HEK293 (cell line): ENCODE data around the gene NOC4L.

Experiments
- CTCF ChIA-PET: fragments of 350-600 bp; formaldehyde crosslinking; extraction: SDS; loops from one replicate; lab custom pipeline; 2021; ENCODE audit warnings: antibody characterized with exemption; lab: Yijun Ruan, JAX
- POLR2A ChIA-PET: fragments of 300-600 bp; formaldehyde crosslinking; extraction: SDS; loops from one replicate; lab custom pipeline; 2020; ENCODE audit warnings: antibody characterized with exemption, inconsistent platforms; lab: Yijun Ruan, JAX
- H3K27ac ChIP-seq: fragments of 200-500 bp; sonication (Bioruptor generic); 2 replicates; pipeline ENCODE4 v1.5.1; 2014; ENCODE audit warnings: low read depth, low read length, control low read depth, inconsistent platforms; ENCODE audit errors: extremely low read depth
- H3K36me3 ChIP-seq, 2 experiments: fragments of 200-500 bp in 1 of 2; sonication (Bioruptor generic) in 1 of 2; 1 replicate in 1 of 2; 2 replicates in 1 of 2; pipeline ENCODE4 v1.5.1; 2014 to 2017; ENCODE audit warnings: inconsistent platforms in 2 of 2, low read length in 2 of 2; ENCODE audit not compliant: control insufficient read depth in 2 of 2, insufficient read depth in 1 of 2
- H3K4me1 ChIP-seq: fragments of 200-500 bp; sonication (Bioruptor generic); 2 replicates; pipeline ENCODE4 v1.5.1; 2014; ENCODE audit warnings: mild to moderate bottlenecking, low read length, inconsistent platforms; ENCODE audit not compliant: control insufficient read depth, insufficient read depth
- H3K4me3 ChIP-seq: 2 replicates; pipeline ENCODE4 v1.5.1; 2011; ENCODE audit warnings: low read depth, mild to moderate bottlenecking, control low read depth, low read length, moderate library complexity
- H3K9me3 ChIP-seq: fragments of 200-500 bp; sonication (Bioruptor generic); 2 replicates; pipeline ENCODE4 v1.5.1; 2014; ENCODE audit warnings: low read depth, low read length, inconsistent platforms; ENCODE audit not compliant: control insufficient read depth, insufficient read depth
- EGR2 ChIP-seq: fragments of 450-650 bp; formaldehyde crosslinking; IDR thresholded peaks from 2 replicates; pipeline ENCODE4 v1.5.1; 2016; ENCODE audit warnings: low read depth, missing biosample characterization, missing genetic modification characterization
- KLF16 ChIP-seq: fragments of 450-650 bp; formaldehyde crosslinking; IDR thresholded peaks from 2 replicates; pipeline ENCODE4 v1.5.1; 2017; ENCODE audit warnings: missing biosample characterization, missing genetic modification characterization
- REPIN1 ChIP-seq: fragments of 450-650 bp; formaldehyde crosslinking; IDR thresholded peaks from 2 replicates; pipeline ENCODE4 v1.5.1; 2017; ENCODE audit warnings: missing biosample characterization, missing genetic modification characterization, low read depth
- SETDB1 ChIP-seq: IDR thresholded peaks from one replicate; pipeline ENCODE4 v1.6.1; 2017; ENCODE audit warnings: mild to moderate bottlenecking, low read length, moderate library complexity, mixed read lengths; ENCODE audit not compliant: insufficient read length
- ZFHX2 ChIP-seq: fragments of 450-650 bp; formaldehyde crosslinking; conservative IDR thresholded peaks from 2 replicates; pipeline ENCODE4 v1.5.1; 2016; ENCODE audit warnings: missing biosample characterization, missing genetic modification characterization
- ZFP69B ChIP-seq: fragments of 450-650 bp; formaldehyde crosslinking; IDR thresholded peaks from 2 replicates; pipeline ENCODE4 v1.5.1; 2016; ENCODE audit warnings: missing biosample characterization, missing genetic modification characterization
- ZNF132 ChIP-seq: fragments of 450-650 bp; formaldehyde crosslinking; IDR thresholded peaks from 2 replicates; pipeline ENCODE4 v1.5.1; 2017; ENCODE audit warnings: missing biosample characterization, missing genetic modification characterization, borderline replicate concordance
- ZNF214 ChIP-seq: fragments of 450-650 bp; formaldehyde crosslinking; IDR thresholded peaks from 2 replicates; pipeline ENCODE4 v1.5.1; 2017; ENCODE audit warnings: missing biosample characterization, mild to moderate bottlenecking, missing genetic modification characterization, borderline replicate concordance
- ZNF24 ChIP-seq: fragments of 450-650 bp; formaldehyde crosslinking; IDR thresholded peaks from 2 replicates; pipeline ENCODE4 v1.5.1; 2016; ENCODE audit warnings: missing biosample characterization, missing genetic modification characterization
- ZNF366 ChIP-seq: fragments of 450-650 bp; formaldehyde crosslinking; conservative IDR thresholded peaks from 2 replicates; pipeline ENCODE4 v1.5.1; 2016; ENCODE audit warnings: missing biosample characterization, missing genetic modification characterization
- ZNF544 ChIP-seq: fragments of 450-650 bp; formaldehyde crosslinking; IDR thresholded peaks from 2 replicates; pipeline ENCODE4 v1.5.0; 2017; ENCODE audit warnings: missing biosample characterization, missing genetic modification characterization
- ZNF558 ChIP-seq: fragments of 450-650 bp; formaldehyde crosslinking; IDR thresholded peaks from 2 replicates; pipeline ENCODE4 v1.5.1; 2016; ENCODE audit warnings: missing biosample characterization, missing genetic modification characterization
- ZNF843 ChIP-seq: fragments of 450-650 bp; formaldehyde crosslinking; IDR thresholded peaks from 2 replicates; pipeline ENCODE4 v1.5.1; 2016; ENCODE audit warnings: missing biosample characterization, missing genetic modification characterization
- ZSCAN30 ChIP-seq: fragments of 450-650 bp; IDR thresholded peaks from 2 replicates; pipeline ENCODE4 v1.5.1; 2018; ENCODE audit warnings: missing biosample characterization, mild to moderate bottlenecking, missing genetic modification characterization, moderate library complexity
- TF ChIP-seq, protein P1 (sequence below): fragments of 450-650 bp; formaldehyde crosslinking; IDR thresholded peaks from 2 replicates; pipeline ENCODE4 v1.5.1; 2017; ENCODE audit warnings: missing biosample characterization, missing genetic modification characterization
- TF ChIP-seq, protein P2 (sequence below): fragments of 450-650 bp; formaldehyde crosslinking; IDR thresholded peaks from 2 replicates; pipeline ENCODE4 v1.5.1; 2016; ENCODE audit warnings: missing biosample characterization, missing genetic modification characterization
- TF ChIP-seq, protein P3 (sequence below): fragments of 450-650 bp; formaldehyde crosslinking; IDR thresholded peaks from 2 replicates; pipeline ENCODE4 v1.5.1; 2016; ENCODE audit warnings: missing biosample characterization, missing genetic modification characterization

NOC4L gene

DNA sequence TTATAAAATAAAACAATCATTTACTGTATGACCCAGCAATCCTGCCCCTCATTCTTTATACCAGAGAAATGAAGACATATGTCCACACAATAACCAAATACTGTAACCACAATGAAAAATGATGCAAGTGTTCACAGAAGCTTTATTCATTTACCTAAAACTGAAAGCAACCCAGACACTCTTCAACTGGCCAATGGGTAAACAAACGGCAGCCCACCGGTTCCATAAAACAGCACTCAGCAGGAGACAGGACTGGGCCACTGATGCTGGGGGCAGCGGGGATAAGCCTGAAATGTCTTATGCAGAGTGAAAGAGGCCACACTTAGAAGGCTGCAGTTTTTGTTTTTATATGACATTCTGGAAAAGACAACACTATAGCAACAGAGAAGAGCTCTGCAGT lies 15.2 kb upstream of the NOC4L start:
- POLR2A ChIA-PET = no interaction called here
- H3K36me3 ChIP-seq = peaks cover 11 to 53% of the 10 kb centered on the region in 2 experiments
- CTCF ChIA-PET = no interaction called here

DNA sequence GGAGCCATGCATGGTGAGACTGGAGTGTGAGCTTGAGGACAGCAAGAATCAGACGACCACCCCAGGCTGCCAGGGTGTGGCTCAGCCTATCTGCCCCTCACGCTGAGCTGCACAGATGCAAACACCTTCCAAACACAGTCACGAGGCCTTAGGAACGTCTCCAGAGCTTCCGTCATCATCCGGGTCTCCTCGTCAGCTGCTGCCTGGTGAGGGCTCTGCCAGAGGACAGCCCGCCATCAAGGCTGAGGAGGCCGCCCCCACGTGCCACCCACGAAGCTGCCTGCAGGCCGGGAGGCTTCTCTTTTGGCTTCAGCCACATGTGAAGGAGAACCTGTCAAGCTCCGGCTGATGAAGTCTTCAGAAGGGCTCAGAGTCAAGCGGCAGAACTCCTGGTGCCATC lies 13.6 kb upstream of the NOC4L start:
- Histone ChIP-seq H3K9me3 (no peaks in the 10 kb centered on the region), H3K36me3 (peaks cover 0 to 36% of the 10 kb centered on the region in 2 experiments), H3K4me1 (no peaks in the 10 kb centered on the region), H3K27ac (no peak overlapping the region), H3K4me3 (no peak overlapping the region)
- no peak for TF ChIP-seq ZFP69B (tag by site-specific recombination)
- no peak for TF ChIP-seq KLF16
- no peak for TF ChIP-seq REPIN1 (tag by site-specific recombination)
- no peak for TF ChIP-seq ZNF558
- peak; percentile 52; the same call in 1 of the 2 replicates for TF ChIP-seq ZFHX2
- peak; percentile 52; the same call in 1 of the 2 replicates for TF ChIP-seq EGR2 (tag by site-specific recombination)
- POLR2A ChIA-PET = no interaction called here
- CTCF ChIA-PET = no interaction called here

More for the DNA sequence above, 15.2 kb upstream of the NOC4L start:
- H3K4me1 ChIP-seq = no peaks in the 10 kb centered on the region
- H3K9me3 ChIP-seq = no peaks in the 10 kb centered on the region
- no peak overlapping the region for H3K4me3 ChIP-seq
- TF ChIP-seq ZNF544 (tag by site-specific recombination) = no peak
- no peak for TF ChIP-seq ZNF843 (tag by site-specific recombination)
- TF ChIP-seq, protein P1, sequence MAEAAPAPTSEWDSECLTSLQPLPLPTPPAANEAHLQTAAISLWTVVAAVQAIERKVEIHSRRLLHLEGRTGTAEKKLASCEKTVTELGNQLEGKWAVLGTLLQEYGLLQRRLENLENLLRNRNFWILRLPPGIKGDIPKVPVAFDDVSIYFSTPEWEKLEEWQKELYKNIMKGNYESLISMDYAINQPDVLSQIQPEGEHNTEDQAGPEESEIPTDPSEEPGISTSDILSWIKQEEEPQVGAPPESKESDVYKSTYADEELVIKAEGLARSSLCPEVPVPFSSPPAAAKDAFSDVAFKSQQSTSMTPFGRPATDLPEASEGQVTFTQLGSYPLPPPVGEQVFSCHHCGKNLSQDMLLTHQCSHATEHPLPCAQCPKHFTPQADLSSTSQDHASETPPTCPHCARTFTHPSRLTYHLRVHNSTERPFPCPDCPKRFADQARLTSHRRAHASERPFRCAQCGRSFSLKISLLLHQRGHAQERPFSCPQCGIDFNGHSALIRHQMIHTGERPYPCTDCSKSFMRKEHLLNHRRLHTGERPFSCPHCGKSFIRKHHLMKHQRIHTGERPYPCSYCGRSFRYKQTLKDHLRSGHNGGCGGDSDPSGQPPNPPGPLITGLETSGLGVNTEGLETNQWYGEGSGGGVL (tag by site-specific recombination) = no peak
- TF ChIP-seq, protein P2, sequence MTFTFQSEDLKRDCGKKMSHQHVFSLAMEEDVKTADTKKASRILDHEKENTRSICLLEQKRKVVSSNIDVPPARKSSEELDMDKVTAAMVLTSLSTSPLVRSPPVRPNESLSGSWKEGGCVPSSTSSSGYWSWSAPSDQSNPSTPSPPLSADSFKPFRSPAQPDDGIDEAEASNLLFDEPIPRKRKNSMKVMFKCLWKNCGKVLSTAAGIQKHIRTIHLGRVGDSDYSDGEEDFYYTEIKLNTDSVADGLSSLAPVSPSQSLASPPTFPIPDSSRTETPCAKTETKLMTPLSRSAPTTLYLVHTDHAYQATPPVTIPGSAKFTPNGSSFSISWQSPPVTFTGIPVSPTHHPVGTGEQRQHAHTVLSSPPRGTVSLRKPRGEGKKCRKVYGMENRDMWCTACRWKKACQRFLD (tag by site-specific recombination) = no peak
- TF ChIP-seq ZSCAN30 = no peak
- TF ChIP-seq, protein P3, sequence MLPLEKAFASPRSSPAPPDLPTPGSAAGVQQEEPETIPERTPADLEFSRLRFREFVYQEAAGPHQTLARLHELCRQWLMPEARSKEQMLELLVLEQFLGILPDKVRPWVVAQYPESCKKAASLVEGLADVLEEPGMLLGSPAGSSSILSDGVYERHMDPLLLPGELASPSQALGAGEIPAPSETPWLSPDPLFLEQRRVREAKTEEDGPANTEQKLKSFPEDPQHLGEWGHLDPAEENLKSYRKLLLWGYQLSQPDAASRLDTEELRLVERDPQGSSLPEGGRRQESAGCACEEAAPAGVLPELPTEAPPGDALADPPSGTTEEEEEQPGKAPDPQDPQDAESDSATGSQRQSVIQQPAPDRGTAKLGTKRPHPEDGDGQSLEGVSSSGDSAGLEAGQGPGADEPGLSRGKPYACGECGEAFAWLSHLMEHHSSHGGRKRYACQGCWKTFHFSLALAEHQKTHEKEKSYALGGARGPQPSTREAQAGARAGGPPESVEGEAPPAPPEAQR (tag by site-specific recombination) = no peak
- no peak for TF ChIP-seq SETDB1
- TF ChIP-seq ZNF214 (tag by site-specific recombination) = no peak
- no peak for TF ChIP-seq ZNF366
- no peak for TF ChIP-seq ZNF24 (tag by site-specific recombination)
- TF ChIP-seq, all 188 proteins: peak for 0
- H3K27ac ChIP-seq = no peak overlapping the region

DNA sequence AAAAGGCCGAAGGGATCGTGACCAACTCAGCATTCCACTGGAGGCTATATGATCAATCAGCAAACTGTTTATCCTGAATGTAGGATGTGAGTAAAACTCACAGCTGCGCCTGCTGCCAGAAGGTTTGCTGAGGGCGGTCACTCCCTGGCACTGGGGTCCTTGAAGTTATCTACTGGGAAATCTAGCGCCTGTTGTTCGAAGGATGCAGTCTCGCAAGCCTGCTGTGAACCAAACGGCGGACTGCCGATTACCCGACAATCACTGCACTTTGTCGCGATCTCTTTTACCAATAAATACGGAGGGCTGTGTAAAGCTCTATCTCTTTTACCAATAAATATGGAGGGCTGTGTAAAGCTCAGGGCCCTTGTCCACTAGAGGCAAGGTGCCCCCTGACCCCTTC lies 13.0 kb upstream of the NOC4L start:
- CTCF ChIA-PET = no interaction called here

More for the DNA sequence above, 13.0 kb upstream of the NOC4L start:
- peaks cover 0 to 31% of the 10 kb centered on the region in 2 experiments; a peak in 2 of 3 replicates for H3K36me3 ChIP-seq
- no peak overlapping the region for H3K4me3 ChIP-seq
- no peak overlapping the region for H3K27ac ChIP-seq
- POLR2A ChIA-PET = no interaction called here
- no peaks in the 10 kb centered on the region for H3K9me3 ChIP-seq
- H3K4me1 ChIP-seq = no peaks in the 10 kb centered on the region
- TF ChIP-seq ZNF132 = no peak
- TF ChIP-seq ZNF544 (tag by site-specific recombination) = peak; percentile 97
